ENCODE results near the gene ADD3. TPM values are rescaled to one million over a fixed set of nuclear protein-coding genes. Genes with fewer than 3 reads are reported as not detected.

The ADD3 gene
- total and polyA plus RNA-seq, 10 of the 15 experiments (the other 5 are each of a cell fraction or from before 2014, with no cell fraction given), result 27.3 to 129 (median 67.8) TPM

- TF ChIP-seq ZNF592 (IDR thresholded peaks at IDR 0.05) (no peak), RAD21 (IDR thresholded peaks at IDR 0.05; ENCODE audit: insufficient read depth, low read depth, low read length) (peak; percentile 11; the same call in 1 of the 2 replicates), CREB1 (IDR thresholded peaks at IDR 0.05; ENCODE audit: low read depth) (0 out of 2 replicates have a peak, but pooled peaks have one; percentile 39), ETV6 (conservative IDR thresholded peaks at IDR 0.05 in 1 of 2, IDR thresholded peaks at IDR 0.05 in 1 of 2; ENCODE audit: borderline replicate concordance in 1 of 2, low read depth in 1 of 2) (peak in 1 of 2 experiments; percentile 56; a peak in 1 of 4 replicates), PML (IDR thresholded peaks at IDR 0.05; ENCODE audit: low read length) (no peak), CBFB (IDR thresholded peaks at IDR 0.05; ENCODE audit: low read depth) (0 out of 2 replicates have a peak, but pooled peaks have one; percentile 39), SRF (IDR thresholded peaks at IDR 0.05; ENCODE audit: low read depth in 2 of 2, low read length in 2 of 2) (no peak), NFIC (IDR thresholded peaks at IDR 0.05; ENCODE audit: low read depth, low read length) (peak; percentile 26; the same call in 1 of the 2 replicates), PKNOX1 (IDR thresholded peaks at IDR 0.05) (peak; percentile 76), CBX5 (IDR thresholded peaks at IDR 0.05; ENCODE audit: low read depth) (0 out of 2 replicates have a peak, but pooled peaks have one; percentile 14), NBN (IDR thresholded peaks at IDR 0.05) (peak; percentile 53; the same call in 1 of the 2 replicates), TCF12 (IDR thresholded peaks at IDR 0.05; ENCODE audit: low read depth, low read length) (peak; percentile 90), MEF2A (IDR thresholded peaks at IDR 0.05; ENCODE audit: insufficient read depth, low read depth, low read length) (peak; percentile 90), RCOR1 (conservative IDR thresholded peaks at IDR 0.05; ENCODE audit: low read depth, low read length) (no peak), POLR2A (IDR thresholded peaks at IDR 0.05; ENCODE audit: low read depth, low read length) (no peak), NFYB (IDR thresholded peaks at IDR 0.05; ENCODE audit: insufficient read depth, low read depth, low read length) (no peak), FOXM1 (IDR thresholded peaks at IDR 0.05; ENCODE audit: low read depth, low read length) (peak; percentile 78; the same call in 1 of the 2 replicates), ZNF687 (IDR thresholded peaks at IDR 0.05) (peak; percentile 54; the same call in 1 of the 2 replicates), MEF2B (IDR thresholded peaks at IDR 0.05; ENCODE audit: partially characterized antibody, poor library complexity, severe bottlenecking) (peak; percentile 81), FOXK2 (IDR thresholded peaks at IDR 0.05) (no peak), ZNF217 (IDR thresholded peaks at IDR 0.05) (no peak), MXI1 (IDR thresholded peaks at IDR 0.05; ENCODE audit: low read depth, low read length) (no peak)
Observed at GRCh38 chr10:110076559-110077318, 69.0 kb downstream of the ADD3 start (continued).

Data from GM12878 (cell line).